NCI-H2196 (cell line): ENCODE data around the gene NHS.
"Not testable (repeated sequence)": the region's sequence is repeated elsewhere in the genome, so short reads cannot be mapped to it uniquely, and the experiment has no call there.

Experiments
- DNase-seq: peaks from one replicate; lab custom pipeline; 2025; ENCODE audit not compliant: unreplicated experiment; lab: John Stamatoyannopoulos, UW

Gene NHS

GRCh38 chrX:17443556-17443955 lies 68.6 kb downstream of the NHS start:
- DNase-seq: no peak

- DNase-seq: not testable (repeated sequence)
Observed at GRCh38 chrX:17446269-17446668, 71.3 kb downstream of the NHS start.

- no peak for DNase-seq
Observed at GRCh38 chrX:17448188-17448587, 73.2 kb downstream of the NHS start.

- DNase-seq: no peak
Observed at GRCh38 chrX:17449866-17450265, 74.9 kb downstream of the NHS start.

- DNase-seq: no peak
Observed at GRCh38 chrX:17453788-17454187, 78.8 kb downstream of the NHS start.

- DNase-seq: no peak
Observed at GRCh38 chrX:17456526-17456925, 81.5 kb downstream of the NHS start.

- peak; percentile 79 for DNase-seq
Observed at GRCh38 chrX:17459008-17459611, 84.1 kb downstream of the NHS start.

- no peak for DNase-seq
Observed at GRCh38 chrX:17459661-17460060, 84.7 kb downstream of the NHS start.

- DNase-seq: no peak
Observed at GRCh38 chrX:17462881-17463280, 87.9 kb downstream of the NHS start.

- DNase-seq: no peak
Observed at GRCh38 chrX:17464194-17464593, 89.2 kb downstream of the NHS start.

GRCh38 chrX:17465201-17465600 lies 90.2 kb downstream of the NHS start:
- DNase-seq: no peak

- no peak for DNase-seq
Observed at GRCh38 chrX:17465802-17466201, 90.8 kb downstream of the NHS start.

- no peak for DNase-seq
Observed at GRCh38 chrX:17470136-17470535, 95.1 kb downstream of the NHS start.

GRCh38 chrX:17471121-17471520 lies 96.1 kb downstream of the NHS start:
- DNase-seq: no peak

- DNase-seq: no peak
Observed at GRCh38 chrX:17471861-17472260, 96.9 kb downstream of the NHS start.

GRCh38 chrX:17472424-17472823 lies 97.4 kb downstream of the NHS start:
- no peak for DNase-seq

GRCh38 chrX:17473021-17473420 lies 98.0 kb downstream of the NHS start:
- no peak for DNase-seq

- DNase-seq: no peak
Observed at GRCh38 chrX:17474892-17475291, 99.9 kb downstream of the NHS start.

GRCh38 chrX:17475449-17476217 lies 100.6 kb downstream of the NHS start:
- DNase-seq: no peak

- no peak for DNase-seq
Observed at GRCh38 chrX:17476411-17476810, 101.4 kb downstream of the NHS start.

- DNase-seq: no peak
Observed at GRCh38 chrX:17481086-17481485, 106.1 kb downstream of the NHS start.

- no peak for DNase-seq
Observed at GRCh38 chrX:17484592-17484991, 109.6 kb downstream of the NHS start.

GRCh38 chrX:17485391-17485790 lies 110.4 kb downstream of the NHS start:
- no peak for DNase-seq
